Peyer's patch (tissue), 4 donors: ENCODE results near the gene FHOD3.

Experiments
- CTCF ChIP-seq, 6 experiments: fragments of 450-650 bp in 4 of 6; fragments of 200-600 bp in 2 of 6; sonication (generic) in 1 of 6; IDR thresholded peaks; one replicate each; pipeline ENCODE4 v1.5.1; 2017 to 2019; ENCODE audit warnings: antibody characterized with exemption in 6 of 6, mild to moderate bottlenecking in 3 of 6, moderate library complexity in 1 of 6
- POLR2A ChIP-seq, 2 donors: fragments of 450-650 bp; IDR thresholded peaks; one replicate each; pipeline ENCODE4 v1.5.1; 2017; ENCODE audit warnings: antibody characterized with exemption in 2 of 2, mild to moderate bottlenecking in 2 of 2, moderate library complexity in 2 of 2

- TF ChIP-seq CTCF (IDR thresholded peaks at IDR 0.05) (no peak), POLR2A (IDR thresholded peaks at IDR 0.05) (no peak)
These were observed 168.5 kb downstream of the FHOD3 start for GRCh38 chr18:36465970-36466369.
